Dendritic cell treated with granulocyte-macrophage colony-stimulating factor and Interleukin-4, amounts not matched to agents 40 ng/mL and 50 ng/mL, for 4 days (primary cell): ENCODE data around the gene SPRR4.

Experiments used
- H3K27ac Mint-ChIP-seq: one replicate; pipeline ENCODE4 v1.8.0; 2022; ENCODE audit warnings: mild to moderate bottlenecking, mixed read lengths
- H3K27me3 Mint-ChIP-seq: one replicate; pipeline ENCODE4 v1.8.0; 2022; ENCODE audit warnings: mild to moderate bottlenecking, mixed read lengths
- H3K36me3 Mint-ChIP-seq: one replicate; pipeline ENCODE4 v1.8.0; 2022; ENCODE audit warnings: low read depth, mixed read lengths
- H3K4me1 Mint-ChIP-seq: one replicate; pipeline ENCODE4 v1.8.0; 2022; ENCODE audit warnings: low read depth, mixed read lengths
- H3K4me3 Mint-ChIP-seq: one replicate; pipeline ENCODE4 v1.8.0; 2022; ENCODE audit warnings: mild to moderate bottlenecking, moderate library complexity, mixed read lengths
- H3K9me3 Mint-ChIP-seq: one replicate; pipeline ENCODE4 v1.8.0; 2022; ENCODE audit warnings: mixed read lengths
- intact Hi-C: fragments of 100-400 bp; cut with micrococcal nuclease; formaldehyde crosslinking; loops from one replicate; pipeline ENCODE4 v1.15.0; 2022

The SPRR4 gene

DNA sequence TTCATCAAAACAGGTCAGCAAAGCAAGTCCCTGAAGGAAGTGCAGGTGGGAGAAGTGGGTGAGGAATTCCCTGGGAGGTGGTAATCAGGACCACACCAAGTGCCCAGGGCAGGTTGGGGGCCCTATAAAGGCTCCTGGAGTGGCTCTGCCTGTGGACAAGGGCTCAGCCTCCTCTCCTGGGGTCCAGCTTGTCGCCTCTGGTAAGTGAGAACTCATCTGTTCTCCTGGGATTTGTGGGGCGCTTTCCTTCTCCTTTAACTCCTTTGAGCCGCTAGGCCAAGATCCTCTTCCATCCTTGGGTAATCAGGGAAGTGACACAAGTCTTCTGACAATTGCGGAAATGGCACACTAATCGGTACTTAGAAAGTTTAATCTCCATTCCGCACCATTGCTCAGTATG lies at the start of gene SPRR4:
SPRR4 (plus strand) TSS at position 154 of the 400 bp plus-strand sequence. CDS start 1,243 bp downstream, outside the sequence.
- Mint-ChIP-seq H3K27me3 (peaks cover 4% of the 10 kb centered on the region), H3K27ac (no peak within 1 kb of the TSS), H3K4me1 (no peaks in the 10 kb centered on the region), H3K4me3 (no peak within 1 kb of the TSS), H3K9me3 (no peaks in the 10 kb centered on the region), H3K36me3 (no peaks in the 10 kb centered on the region)
- intact Hi-C loops: no loop called here

- H3K27ac Mint-ChIP-seq: no peak overlapping the region
- H3K27me3 Mint-ChIP-seq: peaks cover 2% of the 10 kb centered on the region
- no peaks in the 10 kb centered on the region for H3K36me3 Mint-ChIP-seq
- intact Hi-C loops: no loop called here
- H3K4me3 Mint-ChIP-seq: no peak overlapping the region
- H3K4me1 Mint-ChIP-seq: no peaks in the 10 kb centered on the region
- no peaks in the 10 kb centered on the region for H3K9me3 Mint-ChIP-seq
Observed at GRCh38 chr1:152924191-152924590, 46.3 kb upstream of the SPRR4 start.

DNA sequence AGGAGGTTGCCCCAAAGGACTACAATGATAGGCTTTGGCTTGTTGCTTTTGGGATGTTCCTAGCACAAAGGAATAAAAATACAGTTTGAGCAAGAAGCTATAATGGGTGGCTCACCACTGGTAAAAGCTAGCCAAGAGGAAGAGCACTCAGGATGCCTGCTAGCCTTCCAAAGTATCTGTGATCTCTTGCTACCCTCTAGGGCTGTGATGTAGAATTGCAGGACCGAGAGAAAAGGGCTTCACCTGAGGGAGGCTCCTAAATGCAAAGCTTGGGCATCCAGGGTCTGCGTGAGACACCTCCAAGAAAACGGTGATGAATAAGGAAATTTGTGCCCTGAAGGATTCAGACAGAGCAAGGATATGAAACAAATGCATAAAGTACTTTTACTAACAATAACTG lies 44.4 kb upstream of the SPRR4 start:
- Mint-ChIP-seq H3K36me3 (no peaks in the 10 kb centered on the region), H3K27ac (no peak overlapping the region), H3K4me1 (no peaks in the 10 kb centered on the region), H3K9me3 (no peaks in the 10 kb centered on the region), H3K4me3 (no peak overlapping the region), H3K27me3 (peaks cover 1% of the 10 kb centered on the region)
- intact Hi-C loops: no loop called here

DNA sequence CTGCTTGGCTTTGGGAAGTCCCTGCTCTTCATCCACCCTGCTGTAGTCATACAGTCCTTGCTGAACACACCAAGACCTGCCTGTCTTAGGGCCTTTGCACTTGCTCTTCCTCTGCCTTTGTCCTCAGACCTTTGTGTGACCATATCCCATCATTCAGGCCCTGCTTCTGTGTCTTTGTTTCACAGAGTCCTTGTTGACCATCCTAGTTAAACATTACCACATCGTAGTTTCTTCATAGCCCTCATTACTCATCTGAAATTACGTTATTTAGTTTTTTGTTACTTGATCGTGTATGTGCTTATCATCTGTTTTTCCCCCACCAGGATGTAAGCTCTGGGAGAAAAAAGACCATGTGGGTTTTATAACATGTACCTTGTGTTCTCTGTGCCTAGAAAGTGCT lies 41.8 kb upstream of the SPRR4 start:
- no peaks in the 10 kb centered on the region for H3K4me1 Mint-ChIP-seq
- no peaks in the 10 kb centered on the region for H3K9me3 Mint-ChIP-seq
- intact Hi-C loops: no loop called here
- peaks cover 7% of the 10 kb centered on the region for H3K27me3 Mint-ChIP-seq
- H3K36me3 Mint-ChIP-seq: no peaks in the 10 kb centered on the region
- no peak overlapping the region for H3K4me3 Mint-ChIP-seq
- no peak overlapping the region for H3K27ac Mint-ChIP-seq

DNA sequence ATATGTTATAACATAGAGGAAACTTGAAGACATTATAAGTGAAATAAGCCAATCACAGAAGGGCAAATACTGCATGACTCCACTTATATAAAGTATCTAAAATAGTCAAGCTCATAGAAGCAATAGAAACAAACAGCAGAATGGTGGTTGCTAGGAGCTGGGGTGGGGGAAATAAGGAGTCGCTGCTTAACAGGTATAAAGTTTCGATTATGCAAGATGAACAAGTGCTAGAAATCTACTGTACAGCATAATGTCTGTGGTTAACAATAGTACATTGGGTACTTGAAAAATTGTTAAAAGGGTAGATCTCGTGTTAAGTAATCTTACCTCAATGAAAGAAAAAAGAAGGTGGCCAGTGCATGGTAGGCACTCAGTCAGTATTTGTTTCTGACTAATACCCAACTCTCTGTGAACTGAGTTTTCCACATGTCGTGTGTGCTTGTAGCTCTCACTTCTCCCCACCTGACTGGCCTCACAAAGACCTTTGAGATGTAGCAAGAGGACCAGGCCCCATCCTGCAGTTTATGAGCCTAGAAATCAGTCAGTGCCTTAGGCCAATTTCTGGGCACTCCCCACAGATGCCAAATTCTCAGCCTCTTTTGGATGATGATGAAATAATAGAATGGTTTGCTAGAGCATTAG lies 38.2 kb upstream of the SPRR4 start:
- Mint-ChIP-seq H3K4me3 (no peak overlapping the region), H3K36me3 (no peaks in the 10 kb centered on the region), H3K27ac (no peak overlapping the region), H3K9me3 (no peaks in the 10 kb centered on the region), H3K4me1 (no peaks in the 10 kb centered on the region), H3K27me3 (peaks cover 10% of the 10 kb centered on the region)
- intact Hi-C loops: no loop called here

DNA sequence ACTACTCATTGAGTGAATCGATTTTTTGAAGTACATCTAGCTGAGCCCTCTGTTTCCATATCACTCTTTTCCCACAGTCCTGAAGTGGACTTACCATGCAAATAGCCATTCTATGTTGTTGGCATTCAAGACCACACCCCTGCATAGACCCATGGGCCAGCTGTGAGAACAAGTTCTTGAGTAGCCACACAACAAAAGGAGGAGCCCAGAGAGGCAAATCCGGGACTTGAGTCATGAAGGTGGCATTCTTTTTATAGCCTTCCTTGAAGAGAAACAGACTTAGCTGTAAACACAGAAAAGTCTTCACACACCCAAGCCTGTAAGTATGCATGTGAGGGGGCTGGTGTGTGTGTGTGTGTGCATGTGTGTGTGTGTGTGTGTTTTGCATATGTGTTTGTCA lies 37.3 kb upstream of the SPRR4 start:
- no peak overlapping the region for H3K27ac Mint-ChIP-seq
- no peak overlapping the region for H3K4me3 Mint-ChIP-seq
- H3K9me3 Mint-ChIP-seq: no peaks in the 10 kb centered on the region
- H3K4me1 Mint-ChIP-seq: no peaks in the 10 kb centered on the region
- H3K27me3 Mint-ChIP-seq: peaks cover 10% of the 10 kb centered on the region
- intact Hi-C loops: no loop called here
- no peaks in the 10 kb centered on the region for H3K36me3 Mint-ChIP-seq

DNA sequence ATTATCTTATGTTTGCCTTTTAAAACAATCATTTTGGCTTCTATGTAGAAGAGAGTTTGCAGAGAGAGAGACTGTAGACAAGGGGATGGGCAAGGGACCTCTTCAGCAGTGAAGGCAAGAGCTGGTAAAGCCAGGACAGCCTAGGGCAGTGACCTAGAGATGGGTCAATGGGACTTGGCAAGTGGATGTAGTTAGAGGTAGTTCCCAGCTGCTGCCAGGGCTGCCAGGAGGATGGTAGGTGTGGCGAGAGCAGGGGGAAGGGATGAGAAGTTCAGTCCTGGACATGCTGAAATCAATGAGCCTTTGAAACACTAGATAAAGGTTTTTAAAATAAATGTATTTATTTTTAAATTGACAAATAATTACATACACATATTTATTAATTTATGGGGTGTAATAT lies 29.8 kb upstream of the SPRR4 start:
- Mint-ChIP-seq H3K9me3 (no peaks in the 10 kb centered on the region), H3K27me3 (peaks cover 6% of the 10 kb centered on the region), H3K4me3 (no peak overlapping the region), H3K36me3 (no peaks in the 10 kb centered on the region), H3K27ac (no peak overlapping the region), H3K4me1 (no peaks in the 10 kb centered on the region)
- intact Hi-C loops: no loop called here

GRCh38 chr1:152941037-152941711 lies 29.3 kb upstream of the SPRR4 start:
- Mint-ChIP-seq H3K27me3 (peaks cover 6% of the 10 kb centered on the region), H3K27ac (no peak overlapping the region), H3K9me3 (no peaks in the 10 kb centered on the region), H3K36me3 (no peaks in the 10 kb centered on the region), H3K4me3 (no peak overlapping the region), H3K4me1 (no peaks in the 10 kb centered on the region)
- intact Hi-C loops: no loop called here

DNA sequence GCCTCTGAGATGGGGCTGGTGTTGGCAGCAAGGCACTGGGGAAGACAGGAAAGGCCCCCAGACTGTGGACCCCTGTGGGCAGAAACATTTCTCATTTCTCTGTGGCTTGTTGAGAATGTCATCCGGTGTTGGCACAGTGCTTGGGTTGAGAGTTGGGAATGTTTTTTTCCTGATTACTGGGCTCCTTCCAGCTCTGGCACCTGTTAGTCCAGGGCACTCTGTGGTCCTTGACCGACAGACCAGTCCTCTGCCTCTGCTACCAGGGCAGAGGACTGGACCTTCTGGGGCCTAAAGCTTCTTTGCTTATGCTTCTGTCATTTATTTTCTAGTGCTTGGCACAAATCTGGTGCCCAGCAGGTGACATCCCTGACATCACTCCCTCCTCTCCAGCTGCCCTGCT lies 28.3 kb upstream of the SPRR4 start:
- no peaks in the 10 kb centered on the region for H3K36me3 Mint-ChIP-seq
- H3K27ac Mint-ChIP-seq: no peak overlapping the region
- H3K4me3 Mint-ChIP-seq: no peak overlapping the region
- no peaks in the 10 kb centered on the region for H3K4me1 Mint-ChIP-seq
- no peaks in the 10 kb centered on the region for H3K9me3 Mint-ChIP-seq
- peaks cover 6% of the 10 kb centered on the region for H3K27me3 Mint-ChIP-seq
- intact Hi-C loops: no loop called here

DNA sequence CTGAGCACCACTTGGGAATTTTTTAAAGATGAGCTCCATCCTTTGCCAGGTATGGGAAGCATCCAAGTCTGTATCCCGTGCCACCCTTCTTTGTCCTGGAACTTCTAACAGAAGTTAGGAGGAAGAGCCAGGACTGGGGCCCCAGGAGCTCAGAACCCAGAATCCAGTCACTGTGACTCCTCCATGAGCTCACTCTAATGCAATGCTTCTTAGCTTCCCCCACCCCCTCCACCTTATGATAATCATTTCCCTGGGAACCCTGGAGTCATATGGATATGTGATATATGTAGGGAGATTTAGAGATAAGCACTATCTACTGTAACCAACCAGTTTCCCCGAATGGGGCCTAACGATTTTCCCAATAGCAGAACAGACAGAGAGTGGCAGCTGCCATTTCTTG lies 24.2 kb upstream of the SPRR4 start:
- H3K9me3 Mint-ChIP-seq: no peaks in the 10 kb centered on the region
- no peak overlapping the region for H3K4me3 Mint-ChIP-seq
- no peaks in the 10 kb centered on the region for H3K36me3 Mint-ChIP-seq
- H3K27ac Mint-ChIP-seq: no peak overlapping the region
- intact Hi-C loops: no loop called here
- H3K4me1 Mint-ChIP-seq: no peaks in the 10 kb centered on the region
- peaks cover under 1% of the 10 kb centered on the region for H3K27me3 Mint-ChIP-seq

- intact Hi-C loops: no loop called here
- Mint-ChIP-seq H3K9me3 (no peaks in the 10 kb centered on the region), H3K36me3 (no peaks in the 10 kb centered on the region), H3K4me1 (no peaks in the 10 kb centered on the region), H3K27me3 (no peaks in the 10 kb centered on the region), H3K27ac (no peak within 1 kb of the TSS), H3K4me3 (no peak within 1 kb of the TSS)
Observed at GRCh38 chr1:152946651-152947256, 23.7 kb upstream of the SPRR4 start, which contains the start of gene SPRR5. SPRR5 (plus strand) TSS chr1:152947206; CDS start chr1:152948555, 1,349 bp downstream.

DNA sequence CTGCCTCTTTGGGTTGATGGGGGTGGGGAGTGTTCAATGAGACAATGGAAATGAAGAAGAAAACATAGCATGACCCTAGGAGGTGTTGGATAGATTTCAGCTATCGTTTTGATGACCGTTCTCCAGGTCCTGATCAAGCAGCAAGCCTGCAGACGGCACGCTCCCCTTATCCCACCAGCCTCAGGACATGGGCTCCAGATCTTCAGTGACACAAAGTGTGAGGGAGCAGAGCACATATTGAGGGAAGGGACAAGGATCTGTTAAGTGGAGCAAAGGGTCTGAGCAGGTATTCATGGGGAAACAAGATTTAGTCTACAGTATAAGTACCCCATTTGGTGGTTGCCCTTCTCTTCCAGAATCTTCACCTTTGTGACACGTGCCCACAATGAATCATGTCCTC lies 18.7 kb upstream of the SPRR4 start:
- Mint-ChIP-seq H3K27ac (no peak overlapping the region), H3K9me3 (no peaks in the 10 kb centered on the region), H3K4me3 (no peak overlapping the region), H3K27me3 (peaks cover 1% of the 10 kb centered on the region), H3K4me1 (no peaks in the 10 kb centered on the region), H3K36me3 (no peaks in the 10 kb centered on the region)
- intact Hi-C loops: no loop called here

DNA sequence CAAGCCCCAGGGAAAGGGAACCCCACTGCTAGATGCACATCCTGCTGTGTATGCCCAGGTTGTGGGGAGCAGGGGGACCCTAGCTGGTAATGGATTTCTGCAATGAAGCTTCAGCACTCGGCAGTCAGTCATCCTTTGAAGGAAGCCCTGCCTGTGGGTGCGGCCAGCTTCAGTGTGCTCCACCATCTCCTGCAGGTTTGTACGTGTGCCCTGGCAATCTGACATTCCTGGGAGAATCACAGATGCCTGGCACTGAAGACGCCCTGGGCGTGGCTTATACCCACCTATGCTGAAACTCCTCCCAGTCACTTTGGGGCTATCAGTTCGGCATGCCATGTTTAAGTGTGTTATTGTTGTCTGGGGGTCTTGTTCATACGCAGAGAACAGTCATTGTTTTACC lies 16.7 kb upstream of the SPRR4 start:
- H3K36me3 Mint-ChIP-seq: no peaks in the 10 kb centered on the region
- intact Hi-C loops: no loop called here
- H3K27me3 Mint-ChIP-seq: peaks cover 1% of the 10 kb centered on the region
- no peak overlapping the region for H3K27ac Mint-ChIP-seq
- no peaks in the 10 kb centered on the region for H3K4me1 Mint-ChIP-seq
- no peak overlapping the region for H3K4me3 Mint-ChIP-seq
- no peaks in the 10 kb centered on the region for H3K9me3 Mint-ChIP-seq

DNA sequence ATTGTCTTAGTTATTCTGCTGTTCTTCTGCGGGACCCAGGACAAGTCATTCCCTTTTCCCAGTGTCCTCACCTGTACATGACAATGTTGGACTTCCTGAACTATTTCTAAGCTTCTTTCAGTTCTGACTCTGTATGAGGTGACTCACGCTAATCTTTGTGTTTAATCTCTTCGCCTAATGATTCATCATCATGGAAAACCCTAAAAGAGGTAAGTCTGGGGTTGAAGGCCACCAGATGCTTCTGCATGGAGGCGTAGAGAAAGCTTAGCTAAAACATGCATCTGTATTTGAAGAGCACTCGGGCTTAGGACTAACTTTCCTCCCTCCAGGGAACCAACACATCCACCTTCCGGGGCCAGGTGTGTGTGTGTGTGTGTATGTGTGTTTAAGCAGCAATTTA lies 16.0 kb upstream of the SPRR4 start:
- no peaks in the 10 kb centered on the region for H3K9me3 Mint-ChIP-seq
- no peak overlapping the region for H3K4me3 Mint-ChIP-seq
- H3K27ac Mint-ChIP-seq: no peak overlapping the region
- intact Hi-C loops: no loop called here
- no peaks in the 10 kb centered on the region for H3K36me3 Mint-ChIP-seq
- H3K27me3 Mint-ChIP-seq: peaks cover 1% of the 10 kb centered on the region
- H3K4me1 Mint-ChIP-seq: no peaks in the 10 kb centered on the region
